Activated CD4-positive, alpha-beta T cell treated with anti-CD3 and anti-CD28 coated beads, Interleukin-2, amount 50 U/mL, for 48 hours (primary cell): Measurements from ENCODE around the gene CDCP2.
"Not testable (repeated sequence)": the region's sequence is repeated elsewhere in the genome, so short reads cannot be mapped to it uniquely, and the experiment has no call there.

Experiments
- DNase-seq, 2 experiments: peaks; one replicate each; pipeline ENCODE4 v3.0.0-alpha.2; 2020

CDCP2 gene

DNA sequence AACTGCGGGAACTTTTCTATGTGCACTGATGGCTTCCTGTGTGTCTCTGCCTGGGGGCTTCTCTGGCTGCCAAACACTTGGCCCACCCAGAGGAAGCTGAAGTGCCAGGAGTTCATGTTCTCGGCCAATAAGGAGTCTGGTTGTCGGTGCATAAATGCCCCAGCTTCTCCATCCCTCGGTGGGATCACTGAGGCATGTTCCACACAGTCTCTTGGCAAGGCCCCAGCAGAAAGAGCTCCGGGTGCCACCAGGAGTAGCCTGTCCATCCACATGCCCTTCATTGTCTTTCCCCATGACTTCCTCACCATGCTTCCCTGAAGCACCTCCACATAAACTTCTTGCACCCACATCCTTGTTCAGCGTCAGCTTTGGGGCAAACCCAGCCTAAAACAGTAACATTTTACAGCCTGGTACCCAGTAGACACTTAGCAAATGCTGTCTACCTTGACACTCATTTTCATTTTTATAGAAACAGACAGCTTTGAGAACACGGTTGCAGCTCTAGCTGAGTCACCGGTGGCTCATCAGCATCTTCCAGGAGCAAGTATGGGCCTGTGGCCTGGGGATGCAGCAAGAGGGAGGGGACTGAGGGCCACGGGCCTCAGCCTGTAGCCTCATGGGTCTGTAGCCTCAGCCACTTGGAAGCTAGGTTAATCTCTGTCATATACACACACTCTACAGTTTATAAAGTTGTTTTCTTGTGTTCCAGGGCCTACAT lies 14.8 kb upstream of the CDCP2 start:
- no peak for DNase-seq

DNA sequence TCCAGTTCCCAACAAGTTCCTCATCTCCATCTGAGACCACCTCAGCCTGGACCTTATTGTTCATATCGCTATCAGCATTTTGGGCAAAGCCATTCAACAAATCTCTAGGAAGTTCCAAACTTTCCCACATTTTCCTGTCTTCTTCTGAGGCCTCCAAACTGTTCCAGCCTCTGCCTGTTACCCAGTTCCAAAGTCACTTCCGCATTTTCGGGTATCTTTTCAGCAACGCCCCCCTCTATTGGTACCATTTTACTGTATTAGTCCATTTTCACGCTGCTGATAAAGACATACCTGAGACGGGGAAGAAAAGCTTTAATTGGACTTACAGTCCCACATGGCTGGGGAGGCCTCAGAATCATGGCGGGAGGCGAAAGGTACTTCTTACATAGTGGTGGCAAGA lies 13.6 kb upstream of the CDCP2 start:
- DNase-seq: not testable (repeated sequence)

DNA sequence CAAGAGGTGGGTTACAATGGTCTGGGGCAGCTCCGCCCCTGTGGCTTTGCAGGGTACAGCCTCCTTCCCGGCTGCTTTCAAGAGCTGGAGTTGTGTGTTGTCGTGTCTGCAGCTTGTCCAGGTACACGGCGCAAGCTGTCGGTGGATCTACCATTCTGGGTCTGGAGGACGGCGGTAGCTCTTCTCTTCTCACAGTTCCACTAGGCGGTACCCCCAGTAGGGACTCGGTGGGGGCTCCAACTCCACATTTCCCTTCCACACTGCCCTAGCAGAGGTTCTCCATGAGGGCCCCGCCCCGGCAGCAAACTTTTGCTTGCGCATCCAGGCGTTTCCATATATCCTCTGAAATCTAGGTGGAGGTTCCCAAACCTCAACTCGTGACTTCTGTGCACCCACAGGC lies 12.3 kb upstream of the CDCP2 start:
- no peak for DNase-seq

DNA sequence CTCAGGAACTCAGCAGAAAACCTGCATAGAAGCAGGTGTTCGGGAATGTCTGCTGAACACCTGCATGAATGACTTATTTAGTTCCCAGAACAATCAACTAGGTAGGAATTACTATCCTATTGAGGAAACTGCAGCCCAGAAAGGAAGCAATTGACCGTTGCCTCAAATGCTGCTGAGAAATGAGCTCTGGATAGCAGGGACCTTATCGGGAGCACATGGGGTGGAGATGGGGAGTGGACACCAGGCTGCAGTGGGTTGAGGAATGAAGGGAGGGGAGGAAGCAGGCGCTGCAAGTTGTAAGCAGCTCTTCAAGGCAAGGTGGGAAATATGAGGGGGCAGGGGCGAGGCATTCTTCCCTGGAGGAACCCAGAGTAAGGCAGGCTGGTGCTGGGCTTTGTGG lies 10.8 kb upstream of the CDCP2 start:
- no peak for DNase-seq

DNA sequence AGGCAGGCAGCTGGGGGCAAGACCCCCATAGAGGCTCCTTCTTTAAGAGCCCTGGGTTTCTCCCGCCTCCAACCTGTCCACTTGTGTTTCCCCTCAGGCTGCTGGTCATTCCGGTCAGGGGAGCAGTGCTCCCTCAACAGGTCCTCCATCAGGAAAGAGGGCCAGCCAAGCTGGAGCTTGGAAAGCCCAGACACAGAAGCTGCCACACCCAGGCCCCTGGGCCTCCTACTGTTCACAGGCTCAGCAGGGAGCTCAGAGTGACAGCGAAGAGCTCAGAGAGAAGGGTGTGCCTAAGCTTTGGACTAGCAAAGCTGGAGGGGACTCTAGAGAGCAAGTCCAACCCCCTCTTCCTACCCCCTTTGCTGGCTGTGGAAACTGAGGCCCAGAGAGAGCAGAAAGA lies 10.3 kb upstream of the CDCP2 start:
- DNase-seq: no peak

DNA sequence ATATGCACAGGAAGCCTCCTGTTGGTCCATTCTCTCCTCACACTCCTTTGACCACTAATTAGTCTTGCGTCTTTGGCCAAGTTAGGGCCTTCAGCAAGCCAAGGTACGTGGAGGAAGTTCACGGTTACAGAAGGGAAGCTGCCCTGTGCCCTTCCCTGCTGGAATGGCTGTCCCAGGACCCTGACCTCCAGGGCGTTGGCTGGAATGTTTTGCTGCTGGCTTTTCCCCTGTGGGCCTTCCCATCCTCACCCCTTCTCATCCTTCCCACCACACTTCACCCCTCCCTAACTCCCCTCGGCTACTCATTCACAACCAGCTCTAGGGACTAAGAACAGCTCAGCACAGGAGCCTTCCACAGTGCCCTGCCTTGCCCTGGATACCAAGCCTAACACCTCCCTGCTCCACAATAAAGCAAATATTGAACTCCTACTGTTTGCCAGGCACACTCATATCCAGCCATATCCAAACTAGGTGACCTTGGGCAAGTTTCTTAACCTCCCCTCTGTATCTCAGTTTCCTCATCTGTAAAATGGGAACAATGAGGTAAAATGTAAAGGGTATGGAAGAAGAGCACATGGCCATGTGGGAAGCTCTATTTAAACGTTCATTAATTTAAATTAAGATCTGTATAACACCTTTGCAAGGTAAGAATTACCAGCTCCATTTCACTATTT lies 8.8 kb upstream of the CDCP2 start:
- DNase-seq: no peak

DNA sequence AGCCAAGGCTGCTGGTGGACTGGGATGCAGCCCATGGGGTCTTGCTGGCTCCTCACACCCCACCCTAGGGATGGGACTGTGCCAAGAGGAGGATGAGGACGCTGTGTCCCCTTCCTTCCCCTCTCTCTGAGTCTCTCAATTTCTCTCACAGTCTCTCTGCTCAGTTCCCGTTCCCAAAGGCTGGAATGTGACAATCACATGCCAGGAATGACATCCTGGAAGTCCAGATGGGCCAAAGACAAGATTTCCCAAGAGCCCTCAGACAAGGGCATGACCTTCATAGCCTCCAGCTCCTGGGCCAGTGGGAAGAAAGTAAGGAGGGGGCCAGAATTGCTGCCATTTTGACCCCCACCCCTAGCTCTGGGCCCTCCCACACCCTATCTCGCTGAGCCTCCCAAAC lies 7.6 kb upstream of the CDCP2 start:
- no peak for DNase-seq

DNA sequence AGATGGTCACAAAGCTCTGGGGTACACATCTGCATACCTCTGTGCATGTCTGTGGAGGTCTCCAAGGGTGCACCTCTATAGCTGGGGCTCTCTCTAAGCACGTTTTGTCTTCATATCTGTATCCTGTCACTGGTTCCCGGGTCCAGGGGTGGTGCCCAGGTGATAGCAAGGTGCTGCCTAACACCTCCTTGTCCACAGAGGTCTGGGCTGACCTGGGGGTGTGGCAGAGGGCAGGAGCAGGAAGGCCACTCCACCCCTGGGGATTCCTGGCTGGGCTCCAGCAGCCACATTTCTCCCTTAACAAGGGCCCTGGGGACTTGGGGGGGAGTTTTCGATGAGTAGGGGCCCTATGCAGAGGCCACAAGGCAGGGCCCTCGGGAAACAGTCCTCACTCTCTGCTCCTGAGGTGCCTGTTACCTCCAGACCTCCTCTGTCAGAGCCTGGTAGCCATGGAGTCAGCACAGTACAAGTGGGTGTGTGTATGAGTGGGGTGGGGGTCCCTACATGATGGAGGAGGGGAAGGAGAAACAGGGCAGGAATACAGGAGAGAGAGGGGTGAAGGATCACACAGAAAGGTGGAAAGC lies 7.0 kb upstream of the CDCP2 start:
- no peak for DNase-seq

DNA sequence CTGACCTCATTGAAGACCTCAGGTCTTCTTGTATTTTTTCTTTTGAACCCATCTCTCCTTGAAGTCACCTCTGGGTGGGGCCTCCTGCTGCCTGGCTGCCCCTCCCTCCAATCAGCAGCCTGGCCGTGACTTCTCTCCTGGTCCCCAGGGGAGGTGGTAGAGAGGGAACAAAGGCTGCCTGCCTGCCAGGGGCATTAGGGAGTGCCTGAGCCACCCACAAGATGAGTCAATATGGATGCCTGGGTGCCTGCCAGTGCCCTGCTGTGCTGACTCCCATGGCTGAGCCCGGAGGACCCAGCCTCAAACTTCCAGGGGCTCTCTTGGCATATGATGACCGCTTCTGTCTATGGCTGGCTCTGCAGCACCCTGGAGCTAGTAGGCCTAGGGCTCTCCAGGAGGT lies 5.3 kb upstream of the CDCP2 start:
- no peak for DNase-seq

DNA sequence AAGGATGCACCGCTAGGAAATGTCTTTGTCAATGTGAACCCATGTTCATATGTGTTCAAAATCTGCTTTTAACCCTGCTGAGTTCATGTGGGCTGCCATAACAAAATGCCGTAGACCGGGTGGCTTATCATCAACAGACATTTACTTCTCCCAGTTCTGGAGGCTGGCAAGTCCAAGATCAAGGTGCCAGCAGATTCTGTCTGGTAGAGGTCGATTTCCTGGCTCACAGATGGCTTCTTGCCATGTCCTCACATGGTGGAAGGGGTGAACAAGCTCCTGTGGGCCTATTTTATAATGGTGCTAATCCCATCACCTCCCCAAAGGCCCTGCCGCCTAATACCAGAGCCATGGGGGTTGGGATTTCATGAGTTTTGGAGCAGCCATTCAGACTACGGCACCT lies 4.6 kb upstream of the CDCP2 start:
- no peak for DNase-seq

DNA sequence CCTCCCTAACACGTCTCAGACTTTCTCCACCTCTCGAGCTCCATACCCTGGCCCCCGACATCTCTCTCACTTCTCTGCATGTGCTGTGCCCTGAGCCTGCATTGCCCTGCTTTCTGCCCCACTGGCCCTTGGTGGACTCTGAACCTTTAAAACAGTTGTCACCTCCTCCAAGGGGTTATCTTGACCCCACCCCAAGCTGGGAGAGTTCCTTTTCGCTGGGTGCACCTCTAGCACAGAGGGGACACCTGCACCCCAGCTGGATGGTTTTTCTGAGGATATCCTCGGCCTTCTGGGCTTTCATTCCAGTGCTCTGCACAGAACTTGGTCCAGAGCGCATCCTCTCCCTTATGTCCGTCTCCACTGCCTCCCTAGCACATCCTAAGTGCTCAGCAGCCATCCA lies 4.2 kb upstream of the CDCP2 start:
- no peak for DNase-seq

DNA sequence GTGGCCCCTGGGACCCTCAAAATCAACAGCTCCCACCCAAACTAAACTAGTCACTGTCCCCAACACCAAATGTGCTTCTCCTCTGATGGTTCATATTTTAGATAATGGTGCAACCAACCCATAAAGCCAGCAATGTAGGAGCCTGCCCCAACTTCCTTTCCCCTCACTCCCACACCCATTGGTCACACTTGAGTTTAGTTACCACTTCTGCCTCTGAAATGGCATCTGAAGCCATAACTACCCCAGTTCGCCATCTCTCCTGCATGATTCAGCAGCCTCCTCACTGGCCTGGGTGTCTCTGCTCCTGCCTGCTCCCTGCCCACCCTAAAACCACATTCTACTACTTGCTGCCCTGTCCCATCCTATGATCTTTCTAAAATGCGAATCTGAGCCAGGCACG lies 3.4 kb upstream of the CDCP2 start:
- DNase-seq: no peak

DNA sequence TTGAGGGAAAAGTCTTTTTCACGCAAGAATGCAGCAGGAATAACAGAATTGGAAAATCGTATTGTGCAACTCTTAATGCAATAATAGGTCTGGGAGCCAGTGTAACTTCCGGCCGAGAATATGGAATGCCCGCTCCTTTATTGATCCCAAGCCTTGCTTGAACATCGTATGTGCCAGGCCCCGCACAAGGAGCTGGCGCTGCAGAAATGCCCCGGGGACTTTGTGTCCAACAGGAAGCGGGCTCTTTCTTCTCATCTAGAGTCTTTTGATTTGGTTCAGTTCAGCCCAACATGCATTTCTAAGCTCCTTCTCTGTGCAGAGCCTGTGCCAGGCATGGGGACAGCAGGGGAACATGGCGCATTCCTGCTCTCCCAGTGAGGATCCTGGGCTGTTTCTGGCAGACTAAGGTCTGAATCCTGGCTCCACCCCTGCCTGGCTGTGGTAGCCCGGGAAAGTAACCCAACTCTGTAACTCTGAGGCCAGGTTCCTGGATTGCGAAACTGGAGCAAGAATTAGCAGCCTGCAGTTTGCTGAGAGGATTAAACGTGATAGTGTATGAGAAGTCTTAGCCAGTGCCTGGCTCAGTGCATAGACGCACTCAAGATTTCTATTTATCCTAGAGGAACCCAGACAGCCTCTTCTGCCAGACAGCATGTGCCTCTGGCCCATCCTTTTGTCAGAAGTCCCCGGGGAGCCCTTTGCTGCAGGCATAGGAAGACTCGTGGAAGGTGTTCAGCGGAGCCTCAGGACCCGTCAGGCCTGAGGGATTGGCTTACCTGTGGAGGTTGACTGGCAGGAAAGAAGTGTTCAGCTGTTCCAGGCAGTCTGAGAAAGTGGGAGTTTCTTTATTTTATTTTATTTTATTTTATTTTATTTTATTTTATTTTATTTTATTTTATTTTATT lies 987 bp upstream of the CDCP2 start:
- no peak for DNase-seq

DNA sequence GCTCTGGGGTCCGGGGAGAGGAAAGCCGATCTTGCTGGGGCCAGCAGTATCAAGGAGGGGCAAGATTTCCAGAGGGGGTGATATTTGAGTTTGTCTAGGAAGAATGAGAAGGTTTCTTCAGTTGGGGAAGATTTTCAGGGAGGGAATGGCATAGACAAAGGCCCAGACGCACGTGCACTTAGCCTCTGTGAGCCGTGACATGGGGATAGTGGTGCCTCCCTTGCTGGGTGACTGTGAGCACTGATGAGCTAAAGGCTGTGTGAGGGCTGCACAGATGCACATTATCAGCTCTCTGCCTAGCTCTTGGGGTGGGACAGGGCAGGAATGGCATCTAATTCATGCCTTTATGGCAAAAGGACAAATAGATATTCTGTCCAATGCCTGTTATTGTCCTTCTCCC lies 1.8 kb downstream of the CDCP2 start:
- no peak for DNase-seq

DNA sequence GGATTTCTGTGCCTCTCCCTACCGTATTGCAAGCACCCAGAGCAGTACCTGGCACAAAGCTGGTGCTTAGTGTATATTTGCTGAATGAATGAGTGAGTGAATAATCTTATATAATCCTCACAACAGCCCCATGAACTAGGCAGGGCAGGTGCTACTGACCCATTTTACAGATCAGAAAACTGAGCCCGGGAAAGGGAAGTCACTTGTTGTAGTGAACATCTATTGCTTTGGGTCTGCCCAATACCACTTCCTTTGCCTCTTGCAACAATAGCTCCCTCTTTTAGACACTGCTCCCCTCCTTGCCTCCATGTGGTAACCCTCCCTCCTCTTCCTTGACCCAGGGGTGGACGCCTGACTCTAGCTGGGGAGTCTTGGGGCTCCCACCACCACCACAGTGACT lies 3.1 kb downstream of the CDCP2 start:
- DNase-seq: no peak

DNA sequence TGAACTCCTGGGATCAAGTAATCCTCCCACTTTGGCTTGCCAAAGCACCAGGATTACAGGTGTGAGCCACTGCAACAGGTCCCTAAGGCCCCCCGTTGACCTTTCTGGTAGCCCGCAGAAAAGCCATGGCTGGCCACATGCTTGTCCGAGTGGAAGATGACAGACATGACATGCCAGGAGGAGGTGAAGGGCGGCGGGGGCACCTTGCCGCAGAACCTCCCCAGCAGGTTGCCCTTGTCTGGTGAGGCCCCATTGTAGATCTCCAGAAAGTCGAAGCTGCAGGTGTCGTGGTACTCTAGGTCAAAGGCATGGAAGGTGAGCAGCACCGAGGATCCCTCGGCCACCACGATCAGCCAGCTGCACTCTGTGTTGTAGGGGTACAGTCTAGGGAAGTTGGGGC lies 8.4 kb downstream of the CDCP2 start:
- no peak for DNase-seq

DNA sequence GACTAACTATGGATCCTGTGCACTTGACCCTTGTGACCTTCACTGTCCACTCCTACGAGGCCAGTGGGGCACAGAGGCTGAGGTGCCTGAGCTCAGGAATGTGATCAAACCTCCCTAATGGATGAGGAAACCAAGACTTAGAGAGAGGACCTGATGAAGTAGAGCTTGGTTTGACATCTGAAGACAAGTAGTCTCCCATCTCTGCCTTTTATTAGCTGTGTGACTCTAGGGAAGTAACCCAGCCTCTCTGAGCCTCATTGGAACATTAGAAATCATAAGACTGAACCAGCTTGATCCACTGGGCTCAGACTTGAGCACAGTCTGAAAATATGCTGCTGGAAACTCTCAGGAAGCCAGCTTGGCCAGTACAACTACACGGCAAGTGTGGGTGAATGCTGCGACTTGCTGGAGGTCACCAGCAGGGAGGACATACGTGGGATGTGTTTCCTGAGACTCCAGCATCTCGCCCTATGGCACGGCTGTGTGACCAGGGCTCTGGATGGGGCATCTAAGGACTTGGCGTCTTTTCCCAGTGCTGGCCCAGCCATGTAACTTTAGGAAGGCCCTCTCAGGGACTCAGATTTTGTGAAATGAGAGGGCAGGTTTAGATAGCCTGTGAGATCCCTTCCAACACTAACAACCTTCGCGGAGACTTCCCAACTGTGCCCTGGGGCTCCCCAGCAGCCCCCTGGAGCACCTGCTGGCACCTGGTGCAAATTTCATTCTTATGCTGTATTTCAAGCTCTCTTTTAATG lies 10.5 kb downstream of the CDCP2 start:
- DNase-seq: no peak

DNA sequence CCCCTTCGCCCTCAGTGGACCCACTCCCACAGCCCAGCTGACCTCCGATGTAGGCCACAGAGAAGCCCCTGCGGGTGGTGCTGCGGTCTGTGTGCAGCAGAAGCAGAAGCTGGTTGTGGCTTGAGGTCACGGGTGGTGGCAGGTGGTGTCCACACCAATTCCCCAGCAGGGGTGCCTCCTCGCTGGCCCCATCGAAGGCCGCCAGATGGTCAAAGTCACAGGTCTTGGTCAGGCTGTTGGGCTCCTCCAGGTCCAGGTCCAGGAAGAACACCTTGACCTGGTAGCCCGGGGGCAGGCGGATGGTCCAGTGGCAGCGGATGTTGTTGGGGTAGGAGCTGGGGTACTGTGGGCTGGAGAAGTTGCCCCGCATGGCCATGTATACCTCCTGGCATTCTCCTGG lies 13.1 kb downstream of the CDCP2 start:
- no peak for DNase-seq

DNA sequence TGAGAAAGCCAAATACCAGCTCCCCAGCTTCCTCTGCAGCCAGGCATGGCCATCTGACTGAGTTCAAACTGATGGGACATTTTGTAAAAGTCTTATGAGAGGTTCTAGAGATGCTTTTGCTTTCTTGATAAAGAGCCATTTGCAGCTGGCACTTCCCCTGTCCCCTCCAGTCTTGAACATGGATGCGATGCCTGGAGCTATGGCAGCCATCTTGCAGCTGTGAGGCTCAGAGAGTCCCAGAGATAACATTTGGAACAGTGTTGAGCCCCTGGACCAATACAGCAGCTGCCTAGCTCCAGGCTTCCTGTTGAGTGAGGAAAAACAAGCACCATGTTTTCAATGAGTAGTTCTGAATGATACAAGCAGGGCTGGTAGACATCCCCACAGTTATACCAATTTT lies 13.8 kb downstream of the CDCP2 start:
- DNase-seq: no peak

DNA sequence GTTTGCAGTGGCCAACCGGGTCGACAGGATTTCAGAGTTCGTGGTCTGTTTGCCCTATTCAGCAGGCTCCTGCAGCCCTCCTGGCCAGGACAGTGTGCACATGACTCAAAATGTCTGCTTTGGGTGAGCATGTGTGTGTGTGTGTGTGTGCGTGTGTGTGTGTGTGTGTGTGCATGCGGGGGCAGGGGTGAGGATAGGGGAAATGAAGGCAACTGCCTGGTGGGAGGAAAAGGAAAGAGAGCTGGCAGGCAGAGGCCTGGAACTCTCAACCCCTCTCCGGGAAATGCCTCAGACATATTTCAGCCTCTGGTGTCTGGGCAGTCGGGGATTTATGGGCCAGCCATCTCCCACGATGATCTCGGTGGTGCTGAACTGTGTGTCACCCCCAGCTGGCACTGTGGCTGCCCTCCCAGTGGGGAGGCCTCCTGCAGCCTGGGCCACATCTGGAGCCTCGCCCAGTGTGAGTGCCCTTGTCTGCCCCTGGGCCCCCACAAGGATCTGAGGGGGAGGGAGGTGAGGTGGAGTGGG lies 15.2 kb downstream of the CDCP2 start:
- DNase-seq: no peak

DNA sequence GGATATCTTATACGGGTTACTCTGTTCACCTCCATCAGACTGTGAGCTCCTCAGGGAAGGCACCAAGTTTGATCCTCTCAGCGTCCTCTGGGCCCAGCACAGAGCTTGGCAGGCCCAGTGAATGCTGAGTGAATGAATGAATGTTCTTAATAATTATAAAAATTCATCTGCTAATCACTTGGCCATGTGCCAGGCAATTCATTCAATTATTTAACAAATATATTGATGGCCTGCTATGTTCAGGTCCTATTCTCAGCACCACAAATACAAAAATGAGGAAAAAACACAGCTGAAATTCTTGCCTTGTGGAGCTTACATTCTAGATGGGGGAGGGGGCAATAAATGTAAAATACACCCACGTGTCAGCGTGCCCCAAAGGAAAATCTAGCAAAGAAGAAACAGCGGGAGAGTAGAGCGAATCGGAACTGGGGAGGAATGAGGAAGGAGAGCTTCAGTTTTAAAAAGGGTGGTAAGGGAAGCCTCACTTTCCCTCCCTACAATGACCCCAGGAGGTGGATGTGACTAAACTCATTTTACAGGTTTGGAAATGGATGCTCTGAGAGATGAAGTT lies 15.8 kb downstream of the CDCP2 start:
- DNase-seq: no peak

DNA sequence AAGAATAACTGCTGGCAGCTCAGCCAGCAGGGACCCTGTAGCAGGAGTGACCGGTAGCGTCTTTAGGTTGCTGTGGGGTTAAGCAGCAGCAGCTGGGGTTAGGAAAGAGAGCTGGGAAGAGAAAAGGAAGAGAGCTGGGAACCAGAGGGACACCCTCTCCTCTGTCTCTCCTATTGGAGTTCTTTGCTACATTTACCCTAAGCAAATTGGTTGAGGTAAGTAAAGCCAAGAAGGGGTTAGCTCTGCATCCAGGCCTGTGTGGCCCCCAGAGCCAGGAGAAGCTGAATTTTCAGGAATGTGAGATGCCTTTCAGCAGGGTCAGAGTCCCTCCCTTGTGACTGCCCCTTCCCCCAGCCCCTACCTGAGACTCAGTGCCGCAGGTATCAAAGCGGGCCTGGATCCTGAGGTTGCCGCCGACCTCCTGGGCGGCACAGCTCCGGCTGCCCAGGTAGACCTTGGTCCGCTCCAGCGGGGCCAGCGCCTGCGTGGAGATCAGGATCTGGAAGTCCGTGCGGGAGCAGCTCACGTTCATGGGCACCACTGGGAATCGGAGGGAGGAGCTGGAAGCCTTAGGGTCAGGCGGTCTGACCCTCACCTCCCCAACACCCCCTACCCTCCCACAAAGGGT lies 16.4 kb downstream of the CDCP2 start:
- no peak for DNase-seq
